ENCODE results near the gene L3MBTL3. TPM values are rescaled to one million over a fixed set of nuclear protein-coding genes. Genes with fewer than 3 reads are reported as not detected.

Gene L3MBTL3
- total RNA-seq, result 4.5 and 6.6 TPM in 2 replicates

GRCh38 chr6:130018292-130018743 is at the start of gene L3MBTL3:
L3MBTL3 (plus strand) TSS chr6:130018581; CDS start chr6:130042700, 24,119 bp downstream.

Other genes with a start within 250 kb of the L3MBTL3 start
- not detected in 2 replicates for gene TMEM244, start 157.3 kb upstream of the L3MBTL3 start, total RNA-seq
- gene SAMD3, start 204.4 kb downstream of the L3MBTL3 start, total RNA-seq, result not detected in 2 replicates

Measured in airway epithelial cell (primary cell).